Measurements from ENCODE around the gene RAB3IL1. TPM values are rescaled to one million over a fixed set of nuclear protein-coding genes. Genes with fewer than 3 reads are reported as not detected.

The RAB3IL1 gene
- total and polyA plus RNA-seq, 9 of the 15 experiments (the other 6 are each of a cell fraction or from before 2014, with no cell fraction given): 0.15 to 42.6 (median 15.5) TPM

- TF ChIP-seq NR2C2 (CRISPR knock-in tag; IDR thresholded peaks at IDR 0.05) (no peak; the same call in 1 of the 2 replicates), NR2C2 (tag; IDR thresholded peaks at IDR 0.05) (peak; percentile 58; the same call in 1 of the 2 replicates), ZNF592 (IDR thresholded peaks at IDR 0.05) (no peak), ILK (tag; IDR thresholded peaks at IDR 0.05; ENCODE audit: borderline replicate concordance, low read depth) (no peak), HNRNPH1 (optimal IDR thresholded peaks at IDR 0.05; ENCODE audit: low read depth, low read length) (no peak), CBX1 (IDR thresholded peaks at IDR 0.05; ENCODE audit: low read depth) (no peak), ZBED1 (IDR thresholded peaks at IDR 0.05) (peak; percentile 80), DIDO1 (tag; IDR thresholded peaks at IDR 0.05; ENCODE audit: low read depth) (no peak), PRMT5 (CRISPR knock-in tag; IDR thresholded peaks at IDR 0.05) (no peak), ZNF232 (CRISPR knock-in tag; IDR thresholded peaks at IDR 0.05) (no peak), KLF16 (IDR thresholded peaks at IDR 0.05) (peak; percentile 91; the same call in 1 of the 2 replicates), NFE2 (IDR thresholded peaks at IDR 0.05; ENCODE audit: low read depth) (peak; percentile 21; the same call in 1 of the 2 replicates), ZNF146 (CRISPR knock-in tag; IDR thresholded peaks at IDR 0.05; ENCODE audit: unreplicated experiment) (no peak), BMI1 (IDR thresholded peaks at IDR 0.05; ENCODE audit: low read length) (no peak), NELFE (IDR thresholded peaks at IDR 0.05; ENCODE audit: insufficient read depth, insufficient read length) (no peak), SP2 (IDR thresholded peaks at IDR 0.05; ENCODE audit: extremely low read depth, low read depth, low read length, poor library complexity, severe bottlenecking) (no peak), BRF1 (IDR thresholded peaks at IDR 0.05; ENCODE audit: borderline replicate concordance, extremely low read depth, insufficient read length) (no peak), DNMT1 (IDR thresholded peaks at IDR 0.05) (0 out of 2 replicates have a peak, but pooled peaks have one; percentile 25), SAP30 (IDR thresholded peaks at IDR 0.05; ENCODE audit: borderline replicate concordance, insufficient read depth, low read depth, low read length, poor library complexity, severe bottlenecking) (peak; percentile 41), TGIF2 (CRISPR knock-in tag; IDR thresholded peaks at IDR 0.05) (no peak), HBP1 (CRISPR knock-in tag; IDR thresholded peaks at IDR 0.05) (no peak; the same call in 1 of the 2 replicates), SMARCB1 (IDR thresholded peaks at IDR 0.05; ENCODE audit: insufficient read length, low read depth) (no peak), FOSL1 (tag; conservative IDR thresholded peaks at IDR 0.05) (peak; percentile 74), ZNF77 (CRISPR knock-in tag; IDR thresholded peaks at IDR 0.05) (no peak), BHLHE40 (IDR thresholded peaks at IDR 0.05; ENCODE audit: low read length) (no peak)
- TF ChIP-seq, protein P1, sequence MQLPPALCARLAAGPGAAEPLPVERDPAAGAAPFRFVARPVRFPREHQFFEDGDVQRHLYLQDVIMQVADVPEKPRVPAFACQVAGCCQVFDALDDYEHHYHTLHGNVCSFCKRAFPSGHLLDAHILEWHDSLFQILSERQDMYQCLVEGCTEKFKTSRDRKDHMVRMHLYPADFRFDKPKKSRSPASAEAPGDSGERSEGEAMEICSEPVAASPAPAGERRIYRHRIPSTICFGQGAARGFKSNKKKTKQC (CRISPR knock-in tag; IDR thresholded peaks at IDR 0.05): no peak
Measured at GRCh38 chr11:61966734-61967115, 49.4 kb upstream of the RAB3IL1 start (continued).

All from K562 (cell line).